ENCODE measurements around the gene CYP2W1.

GRCh38 chr7:1016577-1017531 is 33.9 kb downstream of the CYP2W1 start:
- TF ChIP-seq CTCF (IDR thresholded peaks at IDR 0.05; ENCODE audit: low read length) (no peak), EZH2 (optimal IDR thresholded peaks at IDR 0.05; ENCODE audit: low read depth, low read length) (no peak)
